PC-9 (cell line): ENCODE data around the gene ACAD10. TPM values are rescaled to one million over a fixed set of nuclear protein-coding genes. Genes with fewer than 3 reads are reported as not detected.
"Not testable (repeated sequence)": the region's sequence is repeated elsewhere in the genome, so short reads cannot be mapped to it uniquely, and the experiment has no call there.

Experiments used
- BruUV-seq: library from RNA; stranded (reverse); fragments of 400-500 nt; replicated peaks from 2 replicates; lab custom pipeline; 2021; lab: Mats Ljungman, UMichigan
- CTCF ChIA-PET: fragments of 300-600 bp; sonication (Branson Sonifier 250); formaldehyde crosslinking; loops from one replicate; lab custom pipeline; 2022; ENCODE audit warnings: antibody characterized with exemption; lab: Charles Lee
- POLR2A ChIA-PET: fragments of 300-600 bp; sonication (Branson Sonifier 250); formaldehyde crosslinking; loops from one replicate; lab custom pipeline; 2022; ENCODE audit warnings: antibody characterized with exemption; ENCODE audit not compliant: unreplicated experiment; lab: Charles Lee
- DNase-seq, 2 experiments: peaks; one replicate each; pipeline versions ENCODE4 v3.0.0 to v3.0.0-alpha.2; 2015 to 2022; ENCODE audit warnings: mixed read lengths in 1 of 2
- H2AFZ ChIP-seq: fragments of 200-600 bp; sonication (generic); 2 replicates; pipeline ENCODE4 v1.8.1; 2017; ENCODE audit warnings: antibody characterized with exemption
- H3F3A ChIP-seq: fragments of 200-600 bp; sonication (generic); 2 replicates; pipeline ENCODE4 v1.8.1; 2017; ENCODE audit warnings: antibody characterized with exemption, mild to moderate bottlenecking, low read depth; ENCODE audit not compliant: insufficient read depth
- H3K27ac ChIP-seq: fragments of 200-600 bp; sonication (generic); 2 replicates; pipeline ENCODE4 v1.6.1; 2016; ENCODE audit warnings: mixed run types
- H3K27me3 ChIP-seq: fragments of 200-600 bp; sonication (generic); 2 replicates; pipeline ENCODE4 v1.6.1; 2016; ENCODE audit warnings: low read depth, mixed run types; ENCODE audit not compliant: insufficient read depth
- H3K36me3 ChIP-seq: fragments of 200-600 bp; sonication (generic); 2 replicates; pipeline ENCODE4 v1.6.1; 2016; ENCODE audit warnings: low read depth, mixed run types
- H3K4me1 ChIP-seq: fragments of 200-600 bp; sonication (generic); replicated peaks from 2 replicates; pipeline ENCODE4 v1.6.1; 2016; ENCODE audit warnings: mixed run types; ENCODE audit not compliant: insufficient read depth
- H3K4me2 ChIP-seq: fragments of 200-600 bp; sonication (generic); 2 replicates; pipeline ENCODE4 v1.6.1; 2017; ENCODE audit warnings: mixed run types
- H3K4me3 ChIP-seq: fragments of 200-600 bp; sonication (generic); 2 replicates; pipeline ENCODE4 v1.6.1; 2016; ENCODE audit warnings: mixed run types
- H3K79me2 ChIP-seq: fragments of 200-600 bp; sonication (generic); 2 replicates; pipeline ENCODE4 v1.6.1; 2017; ENCODE audit warnings: low read depth, mixed run types
- H3K9me2 ChIP-seq: fragments of 200-600 bp; sonication (generic); 2 replicates; pipeline ENCODE4 v1.8.1; 2017; ENCODE audit warnings: mild to moderate bottlenecking; ENCODE audit not compliant: insufficient read depth
- H3K9me3 ChIP-seq: fragments of 200-600 bp; sonication (generic); 2 replicates; pipeline ENCODE4 v1.8.1; 2016; ENCODE audit warnings: low read depth; ENCODE audit not compliant: insufficient read depth
- H4K20me1 ChIP-seq: fragments of 200-600 bp; sonication (generic); 2 replicates; pipeline ENCODE4 v1.8.1; 2017; ENCODE audit not compliant: insufficient read depth
- CTCF ChIP-seq: fragments of 200-600 bp; sonication (generic); conservative IDR thresholded peaks from 2 replicates; pipeline ENCODE4 v1.6.1; 2017; ENCODE audit warnings: mixed run types, antibody characterized with exemption, mild to moderate bottlenecking, moderate library complexity
- EZH2 ChIP-seq: fragments of 200-600 bp; sonication (generic); IDR thresholded peaks from 2 replicates; pipeline ENCODE4 v1.8.0; 2017; ENCODE audit warnings: antibody characterized with exemption, low read depth
- intact Hi-C: fragments of 100-400 bp; cut with micrococcal nuclease; formaldehyde crosslinking; loops from one replicate; pipeline ENCODE4 v1.10.0; 2022; ENCODE audit not compliant: unreplicated experiment
- total RNA-seq: library from RNA; stranded (reverse); gene quantifications from 2 replicates; pipeline ENCODE4 v1.2.3, GENCODE V29; 2021

The ACAD10 gene
- total RNA-seq, 1 experiment from 2014 or later: 30.3 TPM

GRCh38 chr12:111673503-111673902 lies 12.3 kb upstream of the ACAD10 start:
- Histone ChIP-seq H3K4me1 (no peaks in the 10 kb centered on the region), H3K9me2 (no peaks in the 10 kb centered on the region), H3K4me2 (no peak overlapping the region), H3F3A (peaks cover 21% of the 10 kb centered on the region; the same call in 1 of the 2 replicates), H4K20me1 (peaks cover 6% of the 10 kb centered on the region), H3K27me3 (no peaks in the 10 kb centered on the region), H3K4me3 (no peak overlapping the region), H3K79me2 (no peaks in the 10 kb centered on the region), H3K27ac (no peak overlapping the region), H3K36me3 (0 out of 2 replicates have a peak, but pooled peaks cover 7% of the 10 kb centered on the region), H3K9me3 (no peaks in the 10 kb centered on the region), H2AFZ (no peak overlapping the region)
- no peak for DNase-seq
- intact Hi-C loops: loop anchor here (1.0 kb wide), 1 partner anchor 276 kb away; no protein-coding TSS in a partner anchor
- TF ChIP-seq CTCF (peak; percentile 69), EZH2 (no peak)
- CTCF ChIA-PET: interaction anchor here (0.6 kb wide), 2 partner anchors 47 to 276 kb away, joined by 3 read pairs; no protein-coding TSS in a partner anchor
- BruUV-seq: no TSS peak
- POLR2A ChIA-PET: interaction anchor here (0.7 kb wide), 1 partner anchor 42 kb away, joined by 7 read pairs; no protein-coding TSS in a partner anchor

- Histone ChIP-seq H3K4me1 (no peaks in the 10 kb centered on the region), H3K9me2 (no peaks in the 10 kb centered on the region), H3K27me3 (no peaks in the 10 kb centered on the region), H3K36me3 (peaks cover 35% of the 10 kb centered on the region), H3K9me3 (no peaks in the 10 kb centered on the region), H3K79me2 (no peaks in the 10 kb centered on the region), H3K4me3 (no peak overlapping the region), H4K20me1 (peaks cover 11% of the 10 kb centered on the region), H2AFZ (no peak overlapping the region), H3K4me2 (no peak overlapping the region), H3K27ac (no peak overlapping the region), H3F3A (peaks cover 21% of the 10 kb centered on the region; the same call in 1 of the 2 replicates)
- BruUV-seq: no TSS peak
- CTCF ChIA-PET: no interaction called here
- no peak for TF ChIP-seq EZH2
- TF ChIP-seq CTCF: no peak
- POLR2A ChIA-PET: no interaction called here
- intact Hi-C loops: no loop called here
- DNase-seq: no peak
Observed at GRCh38 chr12:111677186-111677585, 8.7 kb upstream of the ACAD10 start.

- intact Hi-C loops: loop anchor here (5.0 kb wide), 1 partner anchor 728 kb away; no protein-coding TSS in a partner anchor
- peaks cover 14% of the 10 kb centered on the region; the same call in 1 of the 2 replicates for H3F3A ChIP-seq
- not testable (repeated sequence) for DNase-seq, H3K9me2 ChIP-seq, H4K20me1 ChIP-seq, BruUV-seq, H3K27me3 ChIP-seq, H3K9me3 ChIP-seq
- ChIA-PET CTCF (interaction anchor here (0.6 kb wide), 1 partner anchor 386 kb away, joined by 5 read pairs; no protein-coding TSS in a partner anchor), POLR2A (interaction anchor here (0.6 kb wide), 1 partner anchor 155 kb away, joined by 6 read pairs; no protein-coding TSS in a partner anchor)
- H3K79me2 ChIP-seq: peaks cover 49% of the 10 kb centered on the region
- H3K4me1 ChIP-seq: peaks cover 18% of the 10 kb centered on the region; the same call in 1 of the 2 replicates
- 0 out of 2 replicates have a peak overlapping the region, but pooled peaks have one; percentile 28 for H3K27ac ChIP-seq
- peak overlapping the region; percentile 88 for H3K4me3 ChIP-seq
- H3K36me3 ChIP-seq: peaks cover 20% of the 10 kb centered on the region
- H3K4me2 ChIP-seq: peak overlapping the region; percentile 94
- H2AFZ ChIP-seq: peak overlapping the region; percentile 80; the same call in 1 of the 2 replicates
Observed at GRCh38 chr12:111684485-111685198, 1.2 kb upstream of the ACAD10 start.
